ENCODE results near the gene CHDH.

CHDH gene

GRCh38 chr3:53887446-53887845 lies 41.2 kb upstream of the CHDH start:
- DNase-seq (ENCODE audit: low read depth, low spot score): no peak
- no peak overlapping the region for H3K4me3 ChIP-seq (ENCODE audit: low read depth, low read length)
- POLR2A ChIA-PET: no interaction called here
- CTCF ChIA-PET: no interaction called here
- no peak for TF ChIP-seq CTCF (IDR thresholded peaks at IDR 0.05; ENCODE audit: insufficient read depth, low read length, missing control alignments)

- DNase-seq (ENCODE audit: low read depth, low spot score): no peak
- no peak overlapping the region for H3K4me3 ChIP-seq (ENCODE audit: low read depth, low read length)
- no peak for TF ChIP-seq CTCF (IDR thresholded peaks at IDR 0.05; ENCODE audit: insufficient read depth, low read length, missing control alignments)
- POLR2A ChIA-PET: no interaction called here
- CTCF ChIA-PET: no interaction called here
Observed at GRCh38 chr3:53885239-53885638, 39.0 kb upstream of the CHDH start.

GRCh38 chr3:53884623-53885022 lies 38.4 kb upstream of the CHDH start:
- CTCF ChIA-PET: no interaction called here

GRCh38 chr3:53883008-53883407 lies 36.8 kb upstream of the CHDH start:
- no peak for TF ChIP-seq CTCF (IDR thresholded peaks at IDR 0.05; ENCODE audit: insufficient read depth, low read length, missing control alignments)
- H3K4me3 ChIP-seq (ENCODE audit: low read depth, low read length): no peak overlapping the region
- ChIA-PET POLR2A (no interaction called here), CTCF (no interaction called here)
- no peak for DNase-seq (ENCODE audit: low read depth, low spot score)

More at GRCh38 chr3:53884623-53885022, 38.4 kb upstream of the CHDH start:
- no peak for TF ChIP-seq CTCF (IDR thresholded peaks at IDR 0.05; ENCODE audit: insufficient read depth, low read length, missing control alignments)
- H3K4me3 ChIP-seq (ENCODE audit: low read depth, low read length): no peak overlapping the region
- no peak for DNase-seq (ENCODE audit: low read depth, low spot score)
- POLR2A ChIA-PET: no interaction called here

- POLR2A ChIA-PET: interaction anchor here (1.7 kb wide), 1 partner anchor 10 kb away, joined by 5 read pairs; no protein-coding TSS in a partner anchor
- CTCF ChIA-PET: interaction anchor here (0.8 to 2.4 kb wide), 4 partner anchors 8 to 171 kb away, joined by 3 to 9 read pairs (median 6); no protein-coding TSS in a partner anchor
- no peak for DNase-seq (ENCODE audit: low read depth, low spot score)
Observed at GRCh38 chr3:53881691-53882593, 35.7 kb upstream of the CHDH start, which contains the start of gene ACTR8. TSS of gene ACTR8 (minus strand) at chr3:53882152. CDS start at chr3:53882101, 51 bp downstream.

More at GRCh38 chr3:53881691-53882593, 35.7 kb upstream of the CHDH start, which contains the start of gene ACTR8:
- H3K4me3 ChIP-seq (ENCODE audit: low read depth, low read length): peak within 1 kb of the TSS; percentile 90
- TF ChIP-seq CTCF (IDR thresholded peaks at IDR 0.05; ENCODE audit: insufficient read depth, low read length, missing control alignments): peak; percentile 22

All from AG04449 (cell line).